ENCODE results near the gene NF1.
"Not testable (repeated sequence)": the region's sequence is repeated elsewhere in the genome, so short reads cannot be mapped to it uniquely, and the experiment has no call there.

The NF1 gene

GRCh38 chr17:31260151-31260550, 165.4 kb downstream of the NF1 start:
- DNase-seq, result no peak

DNA sequence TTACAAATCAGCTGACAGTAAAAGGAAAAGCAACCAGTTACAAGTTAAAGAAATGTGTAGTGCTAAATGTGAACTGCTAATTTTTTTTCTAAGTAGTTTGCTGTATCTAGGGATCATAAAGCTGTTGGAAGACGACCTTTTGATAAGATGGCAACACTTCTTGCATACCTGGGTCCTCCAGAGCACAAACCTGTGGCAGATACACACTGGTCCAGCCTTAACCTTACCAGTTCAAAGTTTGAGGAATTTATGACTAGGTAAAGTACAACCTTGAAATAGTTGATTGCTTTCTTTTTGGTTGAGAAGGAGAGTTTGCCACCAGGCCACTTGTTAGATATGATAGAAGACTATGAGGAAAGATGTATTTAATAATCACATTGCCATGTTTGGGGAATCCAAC, 166.8 kb downstream of the NF1 start:
- no peak for DNase-seq

- DNase-seq, result not testable (repeated sequence)
Measured at GRCh38 chr17:31262923-31263322, 168.1 kb downstream of the NF1 start.

DNA sequence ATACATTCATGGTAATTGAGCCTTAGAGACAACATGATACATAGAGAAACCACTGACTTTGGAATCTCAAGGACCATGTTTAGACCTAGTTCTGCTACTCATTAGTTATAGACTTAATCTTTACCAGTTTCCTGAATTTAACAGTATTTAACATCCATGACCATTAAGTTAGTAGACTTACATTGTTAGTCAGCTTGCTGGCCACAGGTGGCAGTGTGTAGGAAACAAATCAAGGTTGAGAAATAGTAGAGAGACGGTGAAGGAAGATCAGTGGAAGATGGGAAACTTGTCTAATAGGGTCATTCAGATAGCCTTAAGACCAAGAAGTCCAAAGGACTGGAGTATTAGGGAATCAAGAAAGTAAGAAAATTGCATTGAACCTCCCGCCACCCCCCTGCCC, 171.3 kb downstream of the NF1 start:
- DNase-seq, result no peak

DNA sequence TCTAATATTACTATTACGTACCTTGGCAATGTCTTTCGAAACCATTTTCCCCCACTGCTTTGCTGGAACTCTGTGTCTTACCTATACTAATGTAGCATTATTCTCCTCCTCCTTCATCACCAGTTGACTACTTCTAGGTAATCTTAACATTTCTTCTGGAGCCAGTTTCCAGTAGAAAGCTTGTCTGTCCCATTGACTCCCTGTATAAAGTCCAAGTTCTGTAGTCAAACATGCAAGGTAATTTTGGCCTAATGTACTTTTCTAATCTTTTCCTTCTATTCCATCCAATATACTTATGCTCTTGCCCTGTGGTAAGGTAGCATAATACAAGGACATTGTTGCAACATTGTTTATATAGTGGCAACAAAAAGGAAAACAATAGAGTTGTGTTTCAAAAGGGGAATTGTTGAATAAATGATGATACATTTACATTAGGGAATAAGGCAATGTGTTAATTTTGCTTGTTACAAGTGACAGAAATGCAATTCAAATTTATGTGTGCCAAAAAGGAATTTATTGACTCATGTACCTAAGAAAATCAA, 174.3 kb downstream of the NF1 start:
- DNase-seq, result no peak

DNA sequence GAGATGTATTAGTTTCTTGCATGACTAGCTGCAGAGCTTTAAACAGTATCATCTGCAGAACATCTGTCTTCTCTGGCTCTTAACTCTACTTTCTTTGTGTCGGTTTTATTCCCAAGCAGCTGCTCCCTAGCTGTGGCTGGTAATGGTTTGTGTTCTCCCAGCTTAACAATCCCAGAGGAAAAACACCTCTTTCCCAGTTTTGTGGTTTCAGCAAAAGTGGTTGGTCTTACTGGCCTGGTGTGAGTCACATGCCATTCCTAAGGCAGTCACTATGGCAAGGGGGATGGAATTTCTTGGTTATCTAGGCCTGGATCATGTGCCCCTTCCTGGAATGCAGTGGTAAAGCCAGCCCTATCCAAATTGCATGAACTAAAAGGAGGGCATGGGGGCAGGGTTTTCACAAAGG, 174.8 kb downstream of the NF1 start:
- DNase-seq, result no peak

- DNase-seq, result no peak
Measured at GRCh38 chr17:31272236-31272635, 177.5 kb downstream of the NF1 start.

GRCh38 chr17:31272803-31273202, 178.0 kb downstream of the NF1 start:
- no peak for DNase-seq

GRCh38 chr17:31273516-31273915, 178.7 kb downstream of the NF1 start:
- no peak for DNase-seq

DNA sequence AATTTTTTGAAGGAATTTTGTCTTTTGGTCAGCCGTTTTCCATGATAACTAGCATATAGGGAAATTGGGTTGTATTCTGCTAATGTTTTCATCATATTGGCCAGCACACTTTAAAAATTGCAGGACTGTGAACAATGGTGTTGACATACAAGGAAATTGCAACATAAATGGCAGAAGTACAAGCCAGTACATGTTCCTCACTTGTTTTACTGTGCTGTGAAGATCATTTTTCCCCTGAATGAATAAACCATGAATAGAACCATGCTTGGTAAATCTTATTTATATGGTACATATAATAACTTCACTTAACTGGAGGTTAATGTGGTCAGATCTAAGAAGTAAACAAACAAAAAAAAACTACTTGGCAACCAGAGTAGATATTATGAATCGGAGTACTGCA, 179.5 kb downstream of the NF1 start:
- DNase-seq, result no peak

DNA sequence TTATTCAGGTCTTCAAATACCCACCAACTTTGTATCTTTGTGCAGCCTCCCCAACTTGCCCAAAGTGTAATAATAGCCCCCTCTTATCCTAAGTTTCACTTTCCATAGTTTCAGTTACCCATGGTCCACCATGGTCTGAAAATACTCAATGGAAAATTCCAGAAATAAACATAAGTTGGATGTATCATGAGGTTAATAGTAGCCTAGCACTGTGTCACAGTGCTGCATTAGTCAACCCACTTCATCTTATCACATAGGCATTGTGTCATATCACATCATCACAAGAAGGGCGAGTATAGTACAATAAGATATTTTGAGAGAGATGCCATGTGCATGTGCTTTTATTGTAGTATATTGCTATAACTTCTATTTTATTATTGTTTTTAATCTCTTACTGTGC, 180.3 kb downstream of the NF1 start:
- no peak for DNase-seq

GRCh38 chr17:31279401-31279800, 184.6 kb downstream of the NF1 start:
- no peak for DNase-seq

DNA sequence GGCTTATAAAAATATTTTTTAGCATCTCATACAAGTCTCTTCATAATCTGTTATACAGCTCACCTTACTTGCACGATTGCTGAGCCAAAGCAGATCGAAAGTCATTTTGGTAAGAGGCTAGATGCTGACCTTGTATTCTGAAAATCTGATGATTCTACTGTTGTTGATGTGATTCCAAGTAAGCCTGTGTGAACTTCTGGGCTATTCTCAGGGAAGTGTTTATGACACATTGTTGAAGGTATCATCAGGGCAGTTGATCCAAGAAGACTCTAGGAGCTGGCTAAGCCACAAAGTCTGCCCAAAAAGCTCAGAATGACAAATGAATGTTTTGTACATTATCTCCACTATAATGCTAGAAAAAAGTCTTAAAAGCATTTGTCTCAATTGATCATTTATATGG, 186.3 kb downstream of the NF1 start:
- no peak for DNase-seq

- DNase-seq, result no peak
Measured at GRCh38 chr17:31283841-31284240, 189.1 kb downstream of the NF1 start.

DNA sequence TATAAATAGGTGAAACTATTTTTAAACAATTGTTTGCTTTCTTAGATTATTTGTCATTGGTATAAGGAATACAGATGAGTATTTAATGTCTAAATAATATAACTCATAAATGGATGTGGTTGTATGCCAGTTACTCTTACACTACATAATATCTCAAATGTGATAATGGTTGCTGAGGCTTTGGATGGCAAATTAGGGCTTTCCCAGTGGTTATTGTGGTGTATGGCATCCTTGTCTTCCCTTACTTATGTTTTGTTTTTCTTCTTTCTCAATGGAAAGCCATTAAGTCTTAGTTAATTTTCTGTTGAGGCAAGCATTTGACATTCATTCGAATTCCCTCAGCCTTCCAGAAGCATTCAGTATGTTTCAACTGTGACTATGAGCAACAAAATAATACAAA, 191.8 kb downstream of the NF1 start:
- DNase-seq, result no peak

GRCh38 chr17:31287932-31288331, 193.2 kb downstream of the NF1 start:
- not testable (repeated sequence) for DNase-seq

- no peak for DNase-seq
Measured at GRCh38 chr17:31289790-31290189, 195.0 kb downstream of the NF1 start.

- no peak for DNase-seq
Measured at GRCh38 chr17:31291820-31292219, 197.0 kb downstream of the NF1 start.

DNA sequence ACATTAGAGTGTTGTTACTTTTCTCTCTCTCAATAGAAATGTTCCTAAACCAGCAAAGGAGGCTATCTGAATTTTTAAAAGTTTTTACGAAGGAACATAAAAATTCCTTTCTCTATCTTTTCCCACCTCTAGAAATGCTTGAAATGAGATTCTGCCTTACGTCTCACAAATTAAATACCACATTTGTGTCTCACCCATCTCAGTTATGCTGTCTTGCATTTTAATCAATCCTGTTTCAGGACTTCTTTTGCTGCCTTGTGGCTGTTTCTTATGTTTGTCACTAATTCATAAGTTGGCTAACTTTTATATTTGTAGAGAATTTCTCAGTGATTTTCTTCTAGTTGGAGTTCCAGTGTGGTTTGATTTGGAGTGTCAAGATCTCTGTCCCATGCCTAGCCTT, 198.8 kb downstream of the NF1 start:
- no peak for DNase-seq

DNA sequence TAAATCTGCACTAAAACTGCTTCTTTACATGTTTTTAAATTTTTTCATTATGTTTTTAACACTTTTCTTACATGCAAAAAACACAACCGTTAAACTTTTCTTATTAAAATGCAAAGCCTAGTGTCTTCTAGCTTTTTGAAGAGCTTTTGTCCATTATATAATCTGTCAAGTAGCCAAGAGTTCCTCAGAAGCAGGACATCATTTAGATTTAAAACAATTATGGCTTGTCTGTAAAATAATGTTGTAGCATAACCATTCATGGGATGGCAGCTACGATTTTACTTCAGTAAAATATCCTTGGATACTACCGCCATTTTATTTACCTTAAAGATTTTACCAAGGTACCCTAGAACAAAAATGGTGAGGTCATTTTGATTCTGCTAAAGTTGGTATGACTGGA, 199.5 kb downstream of the NF1 start:
- DNase-seq, result no peak

DNA sequence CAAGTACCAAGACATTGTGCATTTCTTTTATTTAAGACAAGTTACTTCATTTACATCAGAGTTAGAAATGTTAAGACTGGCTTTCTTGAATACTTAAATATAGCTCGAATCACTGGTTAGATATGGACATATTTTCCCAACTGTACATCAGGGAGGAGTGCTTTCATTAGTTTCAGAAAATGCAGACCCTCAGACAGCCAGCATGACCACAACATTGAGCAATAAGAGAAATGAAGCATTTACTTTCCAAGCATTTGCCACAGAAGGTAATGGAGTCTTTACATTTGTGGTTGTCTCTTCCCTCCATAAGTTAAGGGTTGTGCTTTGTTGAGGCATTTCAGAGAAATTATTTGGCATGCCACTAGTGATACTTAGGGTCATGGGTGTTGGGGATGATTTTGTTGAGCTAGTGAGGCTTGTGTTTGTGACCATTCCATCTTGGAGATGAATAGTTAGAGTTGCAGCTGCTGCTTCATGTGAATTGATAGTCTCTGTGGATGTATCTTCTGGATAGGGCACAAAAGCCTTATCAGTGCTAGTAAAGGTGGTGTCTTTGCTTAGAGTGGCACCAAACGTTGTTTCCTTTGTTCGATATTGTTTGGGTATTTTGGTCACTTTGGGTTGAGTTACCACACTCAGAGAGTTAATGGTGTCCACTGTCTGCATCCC, 200.2 kb downstream of the NF1 start:
- no peak for DNase-seq

DNA sequence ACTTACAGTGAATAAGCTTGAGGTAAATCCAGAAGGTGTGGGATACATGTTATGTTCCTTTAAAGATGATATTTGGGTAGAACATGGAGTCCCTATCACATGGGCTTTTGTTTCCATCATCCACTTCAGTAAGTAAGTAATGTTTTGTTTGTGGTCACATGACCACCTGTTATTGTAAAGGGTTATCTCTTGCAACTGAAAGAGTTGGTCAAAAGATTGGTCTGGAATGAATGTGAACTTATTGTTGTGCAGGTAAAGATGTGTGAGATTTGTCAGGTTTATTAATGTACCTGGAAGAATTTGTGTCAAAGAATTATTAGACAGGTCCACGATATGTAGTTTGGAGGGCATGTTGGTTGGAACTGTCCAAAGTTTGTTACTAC, 200.7 kb downstream of the NF1 start:
- DNase-seq, result no peak

GRCh38 chr17:31296142-31296541, 201.4 kb downstream of the NF1 start:
- peak; percentile 69 for DNase-seq

- DNase-seq, result no peak
Measured at GRCh38 chr17:31297090-31297489, 202.3 kb downstream of the NF1 start, which contains the start of gene OMG. TSS of gene OMG (minus strand) at chr17:31297239. CDS start at chr17:31296331, 908 bp downstream.

- no peak for DNase-seq
Measured at GRCh38 chr17:31299624-31300023, 204.8 kb downstream of the NF1 start.
